HG03097 (cell line): ENCODE data around the gene UNCX.
"Not testable (repeated sequence)": the region's sequence is repeated elsewhere in the genome, so short reads cannot be mapped to it uniquely, and the experiment has no call there.

Experiments
- ATAC-seq: cut with Tn5 transposase; IDR thresholded peaks from one replicate; pipeline ENCODE4 v1.9.1; 2021; ENCODE audit not compliant: unreplicated experiment, low FRiP score

UNCX gene

GRCh38 chr7:1232623-1233332 lies at the start of gene UNCX:
TSS of gene UNCX (plus strand) at chr7:1232872. CDS start at chr7:1233018, 146 bp downstream.
- ATAC-seq: no peak

- ATAC-seq: no peak
Observed at GRCh38 chr7:1187127-1187526, 45.5 kb upstream of the UNCX start.

GRCh38 chr7:1188720-1189294 lies 43.9 kb upstream of the UNCX start:
- ATAC-seq: no peak

- ATAC-seq: no peak
Observed at GRCh38 chr7:1189986-1190772, 42.5 kb upstream of the UNCX start.

- ATAC-seq: no peak
Observed at GRCh38 chr7:1192171-1192676, 40.4 kb upstream of the UNCX start.

GRCh38 chr7:1193593-1194424 lies 38.9 kb upstream of the UNCX start:
- ATAC-seq: no peak

GRCh38 chr7:1196441-1196840 lies 36.2 kb upstream of the UNCX start:
- not testable (repeated sequence) for ATAC-seq

GRCh38 chr7:1196950-1197349 lies 35.7 kb upstream of the UNCX start:
- no peak for ATAC-seq

- ATAC-seq: no peak
Observed at GRCh38 chr7:1197997-1198625, 34.6 kb upstream of the UNCX start.

GRCh38 chr7:1200045-1200444 lies 32.6 kb upstream of the UNCX start:
- no peak for ATAC-seq

- ATAC-seq: no peak
Observed at GRCh38 chr7:1201916-1202315, 30.8 kb upstream of the UNCX start.

GRCh38 chr7:1202914-1203313 lies 29.8 kb upstream of the UNCX start:
- not testable (repeated sequence) for ATAC-seq

GRCh38 chr7:1204460-1205140 lies 28.1 kb upstream of the UNCX start:
- ATAC-seq: no peak

- not testable (repeated sequence) for ATAC-seq
Observed at GRCh38 chr7:1205742-1206141, 26.9 kb upstream of the UNCX start.

- no peak for ATAC-seq
Observed at GRCh38 chr7:1209097-1209496, 23.6 kb upstream of the UNCX start.

GRCh38 chr7:1210321-1210978 lies 22.2 kb upstream of the UNCX start:
- ATAC-seq: no peak

- no peak for ATAC-seq
Observed at GRCh38 chr7:1210979-1211608, 21.6 kb upstream of the UNCX start.

GRCh38 chr7:1211611-1212010 lies 21.1 kb upstream of the UNCX start:
- ATAC-seq: no peak

GRCh38 chr7:1212025-1212424 lies 20.6 kb upstream of the UNCX start:
- not testable (repeated sequence) for ATAC-seq
